Tibial artery (tissue), 4 donors: Measurements from ENCODE around the gene ITPRIPL2.

Experiments used
- DNase-seq, 2 donors: peaks; one replicate each; pipeline ENCODE4 v3.0.0-alpha.2; 2019
- H3K27ac ChIP-seq, 2 donors: fragments of 200-600 bp; sonication (generic) in 1 of 2; 1 replicate in 1 of 2; 2 replicates in 1 of 2; pipeline ENCODE4 v1.5.1; 2018 to 2019; ENCODE audit warnings: mild to moderate bottlenecking in 1 of 2
- H3K27me3 ChIP-seq, 2 donors: fragments of 200-600 bp; sonication (generic) in 1 of 2; one replicate each; pipeline versions ENCODE4 v1.5.1 to v1.6.0; 2016 to 2019
- H3K36me3 ChIP-seq, 3 donors: fragments of 200-600 bp; sonication (generic) in 2 of 3; one replicate each; pipeline ENCODE4 v1.5.1; 2016 to 2019; ENCODE audit warnings: mild to moderate bottlenecking in 2 of 3
- H3K4me1 ChIP-seq, 4 donors: fragments of 200-600 bp; sonication (generic) in 2 of 4; 1 replicate in 3 of 4; 2 replicates in 1 of 4; pipeline ENCODE4 v1.5.1; 2016 to 2019
- H3K4me3 ChIP-seq, 2 donors: fragments of 200-600 bp; sonication (generic) in 1 of 2; 1 replicate in 1 of 2; 2 replicates in 1 of 2; pipeline ENCODE4 v1.5.1; 2018 to 2019; ENCODE audit warnings: mild to moderate bottlenecking in 2 of 2
- H3K9me3 ChIP-seq, 3 donors: fragments of 200-600 bp; sonication (generic) in 1 of 3; one replicate each; pipeline ENCODE4 v1.5.1; 2016 to 2019
- CTCF ChIP-seq, 2 experiments: fragments of 200-600 bp in 1 of 2; fragments of 450-650 bp in 1 of 2; IDR thresholded peaks; one replicate each; pipeline ENCODE4 v1.5.1; 2017 to 2019; ENCODE audit warnings: antibody characterized with exemption in 2 of 2, mild to moderate bottlenecking in 1 of 2, moderate library complexity in 1 of 2
- intact Hi-C: fragments of 100-400 bp; cut with DNase I; formaldehyde crosslinking; loops from one replicate; pipeline ENCODE4 v1.15.0; 2023; ENCODE audit warnings: low total_unique reads

Gene ITPRIPL2

GRCh38 chr16:19116711-19117449 is 3.1 kb downstream of the ITPRIPL2 start:
- H3K36me3 ChIP-seq = peaks cover 0 to 21% (median 21%) of the 10 kb centered on the region in 3 donors
- DNase-seq = peak in 1 of 2 donors; percentile 19
- TF ChIP-seq CTCF (IDR thresholded peaks at IDR 0.05) = no peak
- intact Hi-C loops = no loop called here
- H3K4me1 ChIP-seq = peaks cover 3 to 68% (median 54%) of the 10 kb centered on the region in 4 donors
- no peaks in the 10 kb centered on the region for H3K9me3 ChIP-seq
- H3K27me3 ChIP-seq = no peaks in the 10 kb centered on the region
- H3K4me3 ChIP-seq = no peak overlapping the region
- H3K27ac ChIP-seq = peak overlapping the region; percentile 55 to 73

- peak; percentile 62 to 73 for DNase-seq
- no peaks in the 10 kb centered on the region for H3K9me3 ChIP-seq
- intact Hi-C loops = no loop called here
- peaks cover 0 to 22% (median 22%) of the 10 kb centered on the region in 3 donors for H3K36me3 ChIP-seq
- no peaks in the 10 kb centered on the region for H3K27me3 ChIP-seq
- no peak for TF ChIP-seq CTCF (IDR thresholded peaks at IDR 0.05)
- H3K27ac ChIP-seq = peak overlapping the region; percentile 55 to 73
- H3K4me3 ChIP-seq = peak overlapping the region; percentile 37 to 41
- peaks cover 3 to 60% (median 50%) of the 10 kb centered on the region in 4 donors for H3K4me1 ChIP-seq
These were observed 5.2 kb downstream of the ITPRIPL2 start for GRCh38 chr16:19118938-19119431.

GRCh38 chr16:19119564-19119963 is 5.8 kb downstream of the ITPRIPL2 start:
- intact Hi-C loops = no loop called here
- TF ChIP-seq CTCF (IDR thresholded peaks at IDR 0.05) = no peak
- peaks cover 0 to 22% (median 22%) of the 10 kb centered on the region in 3 donors for H3K36me3 ChIP-seq
- peak overlapping the region; percentile 55 to 73 for H3K27ac ChIP-seq
- no peaks in the 10 kb centered on the region for H3K27me3 ChIP-seq
- H3K4me1 ChIP-seq = peaks cover 3 to 60% (median 49%) of the 10 kb centered on the region in 4 donors
- peak in 1 of 2 donors; percentile 4 for DNase-seq
- H3K4me3 ChIP-seq = peak overlapping the region; percentile 37 to 41
- H3K9me3 ChIP-seq = no peaks in the 10 kb centered on the region

- no peak overlapping the region for H3K4me3 ChIP-seq
- H3K27ac ChIP-seq = no peak overlapping the region
- H3K9me3 ChIP-seq = no peaks in the 10 kb centered on the region
- intact Hi-C loops = no loop called here
- peaks cover 0 to 12% (median 9%) of the 10 kb centered on the region in 3 donors for H3K36me3 ChIP-seq
- no peak for TF ChIP-seq CTCF (IDR thresholded peaks at IDR 0.05)
- H3K27me3 ChIP-seq = no peaks in the 10 kb centered on the region
- peaks cover 0 to 20% (median 13%) of the 10 kb centered on the region in 4 donors for H3K4me1 ChIP-seq
- no peak for DNase-seq
These were observed 9.9 kb downstream of the ITPRIPL2 start for GRCh38 chr16:19123535-19124178.

GRCh38 chr16:19126300-19126699 is 12.5 kb downstream of the ITPRIPL2 start:
- no peak overlapping the region for H3K4me3 ChIP-seq
- H3K36me3 ChIP-seq = peaks cover 0 to 10% (median 7%) of the 10 kb centered on the region in 3 donors
- no peaks in the 10 kb centered on the region for H3K9me3 ChIP-seq
- no peak for TF ChIP-seq CTCF (IDR thresholded peaks at IDR 0.05)
- peaks cover 0 to 15% (median 11%) of the 10 kb centered on the region in 4 donors for H3K4me1 ChIP-seq
- intact Hi-C loops = no loop called here
- H3K27ac ChIP-seq = no peak overlapping the region
- no peaks in the 10 kb centered on the region for H3K27me3 ChIP-seq
- no peak for DNase-seq
